Coronary artery (tissue), 2 donors: ENCODE measurements around the gene GTF3C5.

Experiments
- DNase-seq: peaks from one replicate; pipeline ENCODE4 v3.0.0-alpha.2; 2017; ENCODE audit warnings: low spot score
- H3K27ac ChIP-seq, 2 donors: fragments of 200-600 bp; sonication (generic); one replicate each; pipeline ENCODE4 v1.5.1; 2016 to 2019
- H3K4me3 ChIP-seq: fragments of 200-600 bp; sonication (generic); 2 replicates; pipeline ENCODE4 v1.5.1; 2016; ENCODE audit warnings: mild to moderate bottlenecking, moderate library complexity
- TF ChIP-seq, protein P1 (sequence below): fragments of 200-600 bp; sonication (generic); IDR thresholded peaks from one replicate; pipeline ENCODE4 v1.5.1; 2019; ENCODE audit warnings: antibody characterized with exemption

The GTF3C5 gene

DNA sequence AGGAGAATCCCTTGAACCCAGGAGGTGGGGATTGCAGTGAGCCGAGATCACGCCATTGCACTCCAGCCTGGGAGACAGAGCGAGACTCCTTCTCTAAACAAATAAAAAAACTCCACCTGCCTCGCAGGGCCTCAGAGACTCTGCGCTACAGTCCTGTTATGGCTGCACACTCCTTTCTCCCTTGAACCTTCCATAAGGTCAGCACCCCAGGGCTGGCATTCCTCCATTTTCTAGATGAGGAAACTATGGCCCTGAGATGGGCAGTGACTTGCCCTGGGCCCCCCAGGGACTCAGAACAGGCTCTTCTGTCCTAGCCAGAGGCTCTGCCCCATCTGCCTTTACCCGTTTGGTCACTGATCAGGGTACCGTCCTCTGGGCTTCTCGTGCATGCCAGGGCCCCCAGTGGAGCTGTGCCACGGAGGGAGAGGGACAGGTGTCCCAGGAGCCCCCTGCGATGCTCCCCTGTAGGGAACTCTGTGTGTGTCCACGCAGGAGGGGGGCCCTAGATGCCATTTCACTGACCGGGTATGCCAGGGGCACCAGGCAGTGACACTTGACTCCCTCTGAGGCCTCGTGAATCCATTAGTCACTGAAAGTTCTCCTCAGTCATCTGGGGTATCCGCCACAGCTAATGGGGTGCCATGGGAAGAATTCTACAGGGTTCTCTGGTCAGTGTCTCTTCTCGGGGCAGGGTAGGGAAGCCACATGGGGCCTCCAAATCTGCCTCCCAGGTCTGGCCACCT lies 74.1 kb downstream of the GTF3C5 start:
- Histone ChIP-seq H3K4me3 (no peak overlapping the region), H3K27ac (no peak overlapping the region)
- TF ChIP-seq, protein P1, sequence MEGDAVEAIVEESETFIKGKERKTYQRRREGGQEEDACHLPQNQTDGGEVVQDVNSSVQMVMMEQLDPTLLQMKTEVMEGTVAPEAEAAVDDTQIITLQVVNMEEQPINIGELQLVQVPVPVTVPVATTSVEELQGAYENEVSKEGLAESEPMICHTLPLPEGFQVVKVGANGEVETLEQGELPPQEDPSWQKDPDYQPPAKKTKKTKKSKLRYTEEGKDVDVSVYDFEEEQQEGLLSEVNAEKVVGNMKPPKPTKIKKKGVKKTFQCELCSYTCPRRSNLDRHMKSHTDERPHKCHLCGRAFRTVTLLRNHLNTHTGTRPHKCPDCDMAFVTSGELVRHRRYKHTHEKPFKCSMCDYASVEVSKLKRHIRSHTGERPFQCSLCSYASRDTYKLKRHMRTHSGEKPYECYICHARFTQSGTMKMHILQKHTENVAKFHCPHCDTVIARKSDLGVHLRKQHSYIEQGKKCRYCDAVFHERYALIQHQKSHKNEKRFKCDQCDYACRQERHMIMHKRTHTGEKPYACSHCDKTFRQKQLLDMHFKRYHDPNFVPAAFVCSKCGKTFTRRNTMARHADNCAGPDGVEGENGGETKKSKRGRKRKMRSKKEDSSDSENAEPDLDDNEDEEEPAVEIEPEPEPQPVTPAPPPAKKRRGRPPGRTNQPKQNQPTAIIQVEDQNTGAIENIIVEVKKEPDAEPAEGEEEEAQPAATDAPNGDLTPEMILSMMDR = no peak
- DNase-seq = peak; percentile 68

GRCh38 chr9:133105461-133105770 lies 74.6 kb downstream of the GTF3C5 start:
- TF ChIP-seq, protein P1 = no peak
- Histone ChIP-seq H3K4me3 (no peak overlapping the region), H3K27ac (no peak overlapping the region)
- peak; percentile 71 for DNase-seq

DNA sequence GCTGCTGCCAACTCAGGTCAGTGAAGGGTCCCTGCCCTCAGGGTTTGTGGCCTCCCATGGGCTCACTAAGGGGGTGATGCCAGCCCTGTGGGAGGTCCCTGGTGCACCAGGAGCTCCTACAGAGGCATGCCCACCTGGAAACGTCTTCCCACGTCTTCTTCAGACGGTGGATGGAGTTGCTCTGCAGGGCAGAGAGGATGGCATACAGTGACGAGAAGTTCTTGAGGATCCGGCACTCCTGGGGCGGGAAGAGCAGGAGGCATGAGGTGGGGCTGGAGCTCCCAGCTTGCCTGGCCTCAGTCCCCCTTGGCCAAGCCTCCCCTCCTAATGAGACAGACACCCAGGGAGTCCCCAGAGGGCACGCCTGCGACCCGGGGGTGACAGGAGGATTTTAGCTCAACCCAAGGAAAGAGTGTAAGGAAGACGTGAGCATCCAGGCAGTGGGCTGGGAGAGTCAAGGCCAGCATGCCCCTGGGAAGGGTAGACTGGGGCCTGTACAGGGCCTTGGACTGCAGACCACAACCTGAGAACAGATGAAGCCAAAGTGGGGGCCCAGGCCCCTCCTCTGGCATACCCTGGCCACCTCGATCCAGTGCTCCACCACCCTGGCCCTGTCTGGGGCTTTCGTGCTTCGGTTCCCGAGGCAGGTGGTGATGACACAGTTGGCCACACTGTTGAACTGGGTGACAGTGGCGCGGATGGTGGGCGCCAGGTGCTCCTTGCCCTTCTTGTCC lies 75.9 kb downstream of the GTF3C5 start:
- DNase-seq = peak; percentile 67
- TF ChIP-seq, protein P1 = no peak
- no peak overlapping the region for H3K4me3 ChIP-seq
- no peak overlapping the region for H3K27ac ChIP-seq

DNA sequence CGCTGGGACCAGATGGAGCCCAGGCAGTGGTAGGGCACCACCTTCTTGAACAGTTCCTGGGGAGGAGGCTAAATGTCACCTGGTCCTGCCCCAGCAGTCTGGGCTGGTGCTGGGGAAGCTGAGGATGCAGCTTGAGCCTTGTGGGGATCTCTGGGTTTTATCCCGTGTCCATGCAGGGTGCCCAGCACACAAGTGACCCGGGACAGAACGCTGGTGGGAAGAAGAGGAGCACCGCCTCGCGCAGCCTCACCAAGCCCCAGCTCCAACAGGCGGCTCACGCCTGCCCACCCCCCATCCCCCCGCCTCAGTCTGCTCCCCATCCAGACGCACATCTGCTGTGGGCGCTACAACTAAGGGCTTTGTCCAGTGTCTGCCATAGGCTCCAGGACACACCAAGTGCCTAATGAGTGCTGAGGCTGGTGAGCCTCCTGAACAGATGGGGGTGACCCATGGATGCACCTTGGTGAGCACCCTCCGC lies 76.5 kb downstream of the GTF3C5 start:
- no peak overlapping the region for H3K27ac ChIP-seq
- peak; percentile 40 for DNase-seq
- TF ChIP-seq, protein P1 = no peak
- no peak overlapping the region for H3K4me3 ChIP-seq
